ENCODE measurements around the gene PCDHA1. TPM values are rescaled to one million over a fixed set of nuclear protein-coding genes. Genes with fewer than 3 reads are reported as not detected.

PCDHA1 gene
- total RNA-seq, 1 experiment from 2014 or later, result not detected

DNA sequence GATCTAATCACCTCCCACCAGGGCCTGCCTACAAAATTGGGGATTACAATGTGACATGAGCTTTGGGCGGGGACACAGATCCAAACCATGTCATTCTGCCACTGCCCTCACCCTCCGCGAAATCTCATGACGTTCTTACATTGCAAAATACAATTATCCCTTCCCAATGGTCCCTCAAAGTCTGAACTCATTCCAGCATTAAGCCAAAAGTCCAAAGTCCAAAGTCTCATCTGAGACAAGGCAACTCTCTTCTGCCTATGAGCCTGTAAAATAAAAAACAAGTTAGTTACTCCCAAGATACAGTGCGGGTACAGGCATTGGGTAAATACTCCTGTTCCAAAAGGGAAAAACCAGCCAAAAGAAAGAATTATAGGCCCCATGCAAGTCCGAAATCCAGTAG is 165.7 kb downstream of the PCDHA1 start:
- intact Hi-C loops (cut with micrococcal nuclease), result no loop called here
- no peak overlapping the region for H3K4me2 ChIP-seq (ENCODE audit: low read length)
- ATAC-seq, result no peak

More for the DNA sequence above, 165.7 kb downstream of the PCDHA1 start:
- no peak for DNase-seq (ENCODE audit: low read depth, low spot score)
- Histone ChIP-seq H3K36me3 (ENCODE audit: control insufficient read depth in 1 of 2, insufficient read depth in 2 of 2, low read length in 2 of 2) (no peaks in the 10 kb centered on the region), H3K27me3 (ENCODE audit: insufficient read depth, low read length) (no peaks in the 10 kb centered on the region), H2AFZ (ENCODE audit: low read depth, low read length, poor library complexity, severe bottlenecking) (no peak overlapping the region), H3K27ac (ENCODE audit: low read depth, low read length) (no peak overlapping the region), H3K79me2 (ENCODE audit: insufficient read depth, low read length) (no peaks in the 10 kb centered on the region), H3K4me1 (ENCODE audit: control insufficient read depth in 1 of 2, insufficient read depth in 2 of 2, low read length in 2 of 2) (no peaks in the 10 kb centered on the region), H3K9ac (ENCODE audit: low read length) (no peak overlapping the region), H3K9me2 (ENCODE audit: insufficient read depth) (no peaks in the 10 kb centered on the region), H3K9me3 (ENCODE audit: control insufficient read depth in 1 of 2, insufficient read depth in 1 of 2, low read depth in 1 of 2, low read length in 2 of 2) (no peaks in the 10 kb centered on the region), H3K4me3 (replicated peaks in 1 of 2; ENCODE audit: low read depth in 1 of 2, low read length in 2 of 2) (no peak overlapping the region), H4K20me1 (ENCODE audit: insufficient read depth) (no peaks in the 10 kb centered on the region)
- ChIA-PET POLR2A (no interaction called here), RAD21 (ENCODE audit: low non-redundant PET in 1 of 2, low total read pairs in 2 of 2, uncharacterized antibody in 2 of 2, unreplicated experiment in 2 of 2) (no interaction called here), CTCF (no interaction called here)
- TF ChIP-seq SRF (IDR thresholded peaks at IDR 0.05; ENCODE audit: low read depth) (no peak), POLR2A (IDR thresholded peaks at IDR 0.05; ENCODE audit: borderline replicate concordance, extremely low read depth, insufficient read depth, insufficient read length) (no peak), EZH2phosphoT487 (IDR thresholded peaks at IDR 0.05; ENCODE audit: borderline replicate concordance) (no peak), SP1 (IDR thresholded peaks at IDR 0.05; ENCODE audit: low read depth) (no peak), POLR2AphosphoS5 (IDR thresholded peaks at IDR 0.05; ENCODE audit: low read depth, low read length) (no peak), FOSL1 (IDR thresholded peaks at IDR 0.05; ENCODE audit: low read depth) (no peak)
- TF ChIP-seq, protein P1, sequence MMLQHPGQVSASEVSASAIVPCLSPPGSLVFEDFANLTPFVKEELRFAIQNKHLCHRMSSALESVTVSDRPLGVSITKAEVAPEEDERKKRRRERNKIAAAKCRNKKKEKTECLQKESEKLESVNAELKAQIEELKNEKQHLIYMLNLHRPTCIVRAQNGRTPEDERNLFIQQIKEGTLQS (IDR thresholded peaks at IDR 0.05), result no peak
- TF ChIP-seq, protein P2, sequence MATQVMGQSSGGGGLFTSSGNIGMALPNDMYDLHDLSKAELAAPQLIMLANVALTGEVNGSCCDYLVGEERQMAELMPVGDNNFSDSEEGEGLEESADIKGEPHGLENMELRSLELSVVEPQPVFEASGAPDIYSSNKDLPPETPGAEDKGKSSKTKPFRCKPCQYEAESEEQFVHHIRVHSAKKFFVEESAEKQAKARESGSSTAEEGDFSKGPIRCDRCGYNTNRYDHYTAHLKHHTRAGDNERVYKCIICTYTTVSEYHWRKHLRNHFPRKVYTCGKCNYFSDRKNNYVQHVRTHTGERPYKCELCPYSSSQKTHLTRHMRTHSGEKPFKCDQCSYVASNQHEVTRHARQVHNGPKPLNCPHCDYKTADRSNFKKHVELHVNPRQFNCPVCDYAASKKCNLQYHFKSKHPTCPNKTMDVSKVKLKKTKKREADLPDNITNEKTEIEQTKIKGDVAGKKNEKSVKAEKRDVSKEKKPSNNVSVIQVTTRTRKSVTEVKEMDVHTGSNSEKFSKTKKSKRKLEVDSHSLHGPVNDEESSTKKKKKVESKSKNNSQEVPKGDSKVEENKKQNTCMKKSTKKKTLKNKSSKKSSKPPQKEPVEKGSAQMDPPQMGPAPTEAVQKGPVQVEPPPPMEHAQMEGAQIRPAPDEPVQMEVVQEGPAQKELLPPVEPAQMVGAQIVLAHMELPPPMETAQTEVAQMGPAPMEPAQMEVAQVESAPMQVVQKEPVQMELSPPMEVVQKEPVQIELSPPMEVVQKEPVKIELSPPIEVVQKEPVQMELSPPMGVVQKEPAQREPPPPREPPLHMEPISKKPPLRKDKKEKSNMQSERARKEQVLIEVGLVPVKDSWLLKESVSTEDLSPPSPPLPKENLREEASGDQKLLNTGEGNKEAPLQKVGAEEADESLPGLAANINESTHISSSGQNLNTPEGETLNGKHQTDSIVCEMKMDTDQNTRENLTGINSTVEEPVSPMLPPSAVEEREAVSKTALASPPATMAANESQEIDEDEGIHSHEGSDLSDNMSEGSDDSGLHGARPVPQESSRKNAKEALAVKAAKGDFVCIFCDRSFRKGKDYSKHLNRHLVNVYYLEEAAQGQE (IDR thresholded peaks at IDR 0.05; ENCODE audit: low read depth), result no peak
- BruUV-seq (replicated peaks), result no TSS peak

Measured in HCT116 (cell line).